HEK293 (cell line): ENCODE measurements around the gene EYA2.

Experiments
- MYNN ChIP-seq: fragments of 450-650 bp; formaldehyde crosslinking; IDR thresholded peaks from 2 replicates; pipeline ENCODE4 v1.5.1; 2016; ENCODE audit warnings: missing biosample characterization, missing genetic modification characterization, borderline replicate concordance
- SETDB1 ChIP-seq: IDR thresholded peaks from one replicate; pipeline ENCODE4 v1.6.1; 2017; ENCODE audit warnings: mild to moderate bottlenecking, low read length, moderate library complexity, mixed read lengths; ENCODE audit not compliant: insufficient read length
- SP2 ChIP-seq: fragments of 450-650 bp; formaldehyde crosslinking; IDR thresholded peaks from 2 replicates; pipeline ENCODE4 v1.5.1; 2016; ENCODE audit warnings: missing biosample characterization, missing genetic modification characterization
- YY1 ChIP-seq: fragments of 450-650 bp; formaldehyde crosslinking; IDR thresholded peaks from 2 replicates; pipeline ENCODE4 v1.5.1; 2018; ENCODE audit warnings: missing biosample characterization, missing genetic modification characterization
- ZNF560 ChIP-seq: fragments of 450-650 bp; formaldehyde crosslinking; IDR thresholded peaks from 2 replicates; pipeline ENCODE4 v1.5.1; 2017; ENCODE audit warnings: missing biosample characterization, missing genetic modification characterization, borderline replicate concordance
- ZNF623 ChIP-seq: fragments of 450-650 bp; formaldehyde crosslinking; IDR thresholded peaks from 2 replicates; pipeline ENCODE4 v1.5.1; 2016; ENCODE audit warnings: missing biosample characterization, missing genetic modification characterization
- ZNF843 ChIP-seq: fragments of 450-650 bp; formaldehyde crosslinking; IDR thresholded peaks from 2 replicates; pipeline ENCODE4 v1.5.1; 2016; ENCODE audit warnings: missing biosample characterization, missing genetic modification characterization
- TF ChIP-seq, protein P1 (sequence below): fragments of 450-650 bp; formaldehyde crosslinking; IDR thresholded peaks from 2 replicates; pipeline ENCODE4 v1.5.1; 2016; ENCODE audit warnings: missing biosample characterization, missing genetic modification characterization
- TF ChIP-seq, protein P2 (sequence below): fragments of 450-650 bp; formaldehyde crosslinking; IDR thresholded peaks from 2 replicates; pipeline ENCODE4 v1.5.1; 2016; ENCODE audit warnings: missing biosample characterization, missing genetic modification characterization
- TF ChIP-seq, protein P3 (sequence below): fragments of 450-650 bp; formaldehyde crosslinking; IDR thresholded peaks from 2 replicates; pipeline ENCODE4 v1.5.1; 2017; ENCODE audit warnings: missing biosample characterization, missing genetic modification characterization
- TF ChIP-seq, protein P4 (sequence below): IDR thresholded peaks from 2 replicates; pipeline ENCODE4 v1.6.1; 2011; ENCODE audit warnings: mild to moderate bottlenecking, low read depth, low read length, borderline replicate concordance
- TF ChIP-seq, protein P5 (sequence below): fragments of 450-650 bp; formaldehyde crosslinking; IDR thresholded peaks from 2 replicates; pipeline ENCODE4 v1.5.1; 2016; ENCODE audit warnings: missing biosample characterization, missing genetic modification characterization, low read depth

DNA sequence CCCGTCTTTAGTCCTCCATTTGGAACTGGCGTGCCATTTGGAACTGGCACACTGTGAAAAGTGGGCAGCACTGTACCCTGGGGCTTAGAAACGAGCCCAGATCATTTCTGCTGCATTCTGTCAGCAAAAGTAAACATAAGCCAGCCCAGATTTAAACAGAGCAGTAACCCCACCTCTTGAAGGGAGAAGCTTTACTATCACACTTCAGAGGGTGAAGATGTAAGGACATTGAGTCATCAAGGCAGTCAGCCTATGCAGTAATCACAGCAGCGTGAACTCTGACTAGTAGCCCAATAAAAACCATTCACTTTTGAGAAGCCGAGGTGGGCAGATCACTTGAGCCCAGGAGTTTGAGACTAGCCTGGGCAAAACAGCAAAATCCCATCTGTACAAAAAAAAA is 216.9 kb downstream of the EYA2 start:
- TF ChIP-seq, protein P1, sequence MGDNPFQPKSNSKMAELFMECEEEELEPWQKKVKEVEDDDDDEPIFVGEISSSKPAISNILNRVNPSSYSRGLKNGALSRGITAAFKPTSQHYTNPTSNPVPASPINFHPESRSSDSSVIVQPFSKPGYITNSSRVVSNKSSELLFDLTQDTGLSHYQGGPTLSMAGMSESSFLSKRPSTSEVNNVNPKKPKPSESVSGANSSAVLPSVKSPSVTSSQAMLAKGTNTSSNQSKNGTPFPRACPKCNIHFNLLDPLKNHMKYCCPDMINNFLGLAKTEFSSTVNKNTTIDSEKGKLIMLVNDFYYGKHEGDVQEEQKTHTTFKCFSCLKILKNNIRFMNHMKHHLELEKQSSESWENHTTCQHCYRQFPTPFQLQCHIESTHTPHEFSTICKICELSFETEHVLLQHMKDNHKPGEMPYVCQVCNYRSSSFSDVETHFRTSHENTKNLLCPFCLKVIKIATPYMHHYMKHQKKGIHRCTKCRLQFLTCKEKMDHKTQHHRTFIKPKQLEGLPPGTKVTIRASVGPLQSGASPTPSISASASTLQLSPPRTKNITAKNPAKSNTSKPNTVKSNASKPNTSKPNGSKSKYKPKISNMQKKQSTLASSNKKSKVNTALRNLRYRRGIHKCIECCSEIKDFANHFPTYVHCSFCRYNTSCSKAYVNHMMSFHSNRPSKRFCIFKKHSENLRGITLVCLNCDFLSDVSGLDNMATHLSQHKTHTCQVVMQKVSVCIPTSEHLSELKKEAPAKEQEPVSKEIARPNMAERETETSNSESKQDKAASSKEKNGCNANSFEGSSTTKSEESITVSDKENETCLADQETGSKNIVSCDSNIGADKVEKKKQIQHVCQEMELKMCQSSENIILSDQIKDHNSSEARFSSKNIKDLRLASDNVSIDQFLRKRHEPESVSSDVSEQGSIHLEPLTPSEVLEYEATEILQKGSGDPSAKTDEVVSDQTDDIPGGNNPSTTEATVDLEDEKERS (tag by site-specific recombination), result no peak
- TF ChIP-seq, protein P2, sequence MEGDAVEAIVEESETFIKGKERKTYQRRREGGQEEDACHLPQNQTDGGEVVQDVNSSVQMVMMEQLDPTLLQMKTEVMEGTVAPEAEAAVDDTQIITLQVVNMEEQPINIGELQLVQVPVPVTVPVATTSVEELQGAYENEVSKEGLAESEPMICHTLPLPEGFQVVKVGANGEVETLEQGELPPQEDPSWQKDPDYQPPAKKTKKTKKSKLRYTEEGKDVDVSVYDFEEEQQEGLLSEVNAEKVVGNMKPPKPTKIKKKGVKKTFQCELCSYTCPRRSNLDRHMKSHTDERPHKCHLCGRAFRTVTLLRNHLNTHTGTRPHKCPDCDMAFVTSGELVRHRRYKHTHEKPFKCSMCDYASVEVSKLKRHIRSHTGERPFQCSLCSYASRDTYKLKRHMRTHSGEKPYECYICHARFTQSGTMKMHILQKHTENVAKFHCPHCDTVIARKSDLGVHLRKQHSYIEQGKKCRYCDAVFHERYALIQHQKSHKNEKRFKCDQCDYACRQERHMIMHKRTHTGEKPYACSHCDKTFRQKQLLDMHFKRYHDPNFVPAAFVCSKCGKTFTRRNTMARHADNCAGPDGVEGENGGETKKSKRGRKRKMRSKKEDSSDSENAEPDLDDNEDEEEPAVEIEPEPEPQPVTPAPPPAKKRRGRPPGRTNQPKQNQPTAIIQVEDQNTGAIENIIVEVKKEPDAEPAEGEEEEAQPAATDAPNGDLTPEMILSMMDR (tag by site-specific recombination), result no peak
- TF ChIP-seq SP2 (tag by site-specific recombination) (no peak), YY1 (tag by site-specific recombination) (no peak), MYNN (tag by site-specific recombination) (no peak), ZNF623 (tag by site-specific recombination) (no peak), ZNF843 (tag by site-specific recombination) (no peak), SETDB1 (no peak), ZNF560 (tag by site-specific recombination) (no peak)
- TF ChIP-seq, protein P3, sequence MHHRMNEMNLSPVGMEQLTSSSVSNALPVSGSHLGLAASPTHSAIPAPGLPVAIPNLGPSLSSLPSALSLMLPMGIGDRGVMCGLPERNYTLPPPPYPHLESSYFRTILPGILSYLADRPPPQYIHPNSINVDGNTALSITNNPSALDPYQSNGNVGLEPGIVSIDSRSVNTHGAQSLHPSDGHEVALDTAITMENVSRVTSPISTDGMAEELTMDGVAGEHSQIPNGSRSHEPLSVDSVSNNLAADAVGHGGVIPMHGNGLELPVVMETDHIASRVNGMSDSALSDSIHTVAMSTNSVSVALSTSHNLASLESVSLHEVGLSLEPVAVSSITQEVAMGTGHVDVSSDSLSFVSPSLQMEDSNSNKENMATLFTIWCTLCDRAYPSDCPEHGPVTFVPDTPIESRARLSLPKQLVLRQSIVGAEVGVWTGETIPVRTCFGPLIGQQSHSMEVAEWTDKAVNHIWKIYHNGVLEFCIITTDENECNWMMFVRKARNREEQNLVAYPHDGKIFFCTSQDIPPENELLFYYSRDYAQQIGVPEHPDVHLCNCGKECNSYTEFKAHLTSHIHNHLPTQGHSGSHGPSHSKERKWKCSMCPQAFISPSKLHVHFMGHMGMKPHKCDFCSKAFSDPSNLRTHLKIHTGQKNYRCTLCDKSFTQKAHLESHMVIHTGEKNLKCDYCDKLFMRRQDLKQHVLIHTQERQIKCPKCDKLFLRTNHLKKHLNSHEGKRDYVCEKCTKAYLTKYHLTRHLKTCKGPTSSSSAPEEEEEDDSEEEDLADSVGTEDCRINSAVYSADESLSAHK (tag by site-specific recombination), result no peak
- TF ChIP-seq, protein P4, sequence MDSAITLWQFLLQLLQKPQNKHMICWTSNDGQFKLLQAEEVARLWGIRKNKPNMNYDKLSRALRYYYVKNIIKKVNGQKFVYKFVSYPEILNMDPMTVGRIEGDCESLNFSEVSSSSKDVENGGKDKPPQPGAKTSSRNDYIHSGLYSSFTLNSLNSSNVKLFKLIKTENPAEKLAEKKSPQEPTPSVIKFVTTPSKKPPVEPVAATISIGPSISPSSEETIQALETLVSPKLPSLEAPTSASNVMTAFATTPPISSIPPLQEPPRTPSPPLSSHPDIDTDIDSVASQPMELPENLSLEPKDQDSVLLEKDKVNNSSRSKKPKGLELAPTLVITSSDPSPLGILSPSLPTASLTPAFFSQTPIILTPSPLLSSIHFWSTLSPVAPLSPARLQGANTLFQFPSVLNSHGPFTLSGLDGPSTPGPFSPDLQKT, result no peak
- TF ChIP-seq, protein P5, sequence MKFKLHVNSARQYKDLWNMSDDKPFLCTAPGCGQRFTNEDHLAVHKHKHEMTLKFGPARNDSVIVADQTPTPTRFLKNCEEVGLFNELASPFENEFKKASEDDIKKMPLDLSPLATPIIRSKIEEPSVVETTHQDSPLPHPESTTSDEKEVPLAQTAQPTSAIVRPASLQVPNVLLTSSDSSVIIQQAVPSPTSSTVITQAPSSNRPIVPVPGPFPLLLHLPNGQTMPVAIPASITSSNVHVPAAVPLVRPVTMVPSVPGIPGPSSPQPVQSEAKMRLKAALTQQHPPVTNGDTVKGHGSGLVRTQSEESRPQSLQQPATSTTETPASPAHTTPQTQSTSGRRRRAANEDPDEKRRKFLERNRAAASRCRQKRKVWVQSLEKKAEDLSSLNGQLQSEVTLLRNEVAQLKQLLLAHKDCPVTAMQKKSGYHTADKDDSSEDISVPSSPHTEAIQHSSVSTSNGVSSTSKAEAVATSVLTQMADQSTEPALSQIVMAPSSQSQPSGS (tag by site-specific recombination), result no peak
